ENCODE results near the gene RPL12.

DNA sequence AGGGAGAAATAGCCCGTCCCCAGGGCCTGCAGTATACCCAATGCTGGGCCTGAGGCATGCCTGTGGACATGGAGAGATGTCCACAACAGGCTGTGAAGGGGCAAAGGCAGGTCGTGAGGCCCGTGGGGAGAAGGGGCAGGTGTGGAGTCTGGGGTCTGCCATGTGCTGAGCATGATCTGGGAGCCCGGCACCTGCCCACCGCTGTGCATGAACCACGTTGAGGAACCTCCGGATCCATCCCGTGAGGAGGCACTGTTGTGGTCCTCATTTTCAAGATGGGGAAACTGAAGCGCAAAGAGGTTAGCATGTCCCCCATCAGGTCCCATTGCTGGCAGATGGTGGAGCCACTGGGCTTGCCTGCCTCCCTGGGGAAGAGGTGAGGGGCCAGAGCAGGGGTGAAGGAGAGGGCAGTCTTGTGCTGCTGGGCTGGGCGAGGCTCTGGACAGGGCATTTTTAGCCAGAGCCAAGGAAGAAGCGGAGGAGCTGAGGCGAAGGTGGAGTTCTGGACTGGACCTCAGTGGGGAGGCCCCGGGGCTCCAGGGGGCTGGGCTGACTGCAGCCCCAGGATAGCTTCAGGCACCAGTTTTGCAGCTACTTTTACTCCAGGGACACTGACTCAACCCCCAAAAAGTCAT, 46.6 kb upstream of the RPL12 start:
- TF ChIP-seq, protein P1, sequence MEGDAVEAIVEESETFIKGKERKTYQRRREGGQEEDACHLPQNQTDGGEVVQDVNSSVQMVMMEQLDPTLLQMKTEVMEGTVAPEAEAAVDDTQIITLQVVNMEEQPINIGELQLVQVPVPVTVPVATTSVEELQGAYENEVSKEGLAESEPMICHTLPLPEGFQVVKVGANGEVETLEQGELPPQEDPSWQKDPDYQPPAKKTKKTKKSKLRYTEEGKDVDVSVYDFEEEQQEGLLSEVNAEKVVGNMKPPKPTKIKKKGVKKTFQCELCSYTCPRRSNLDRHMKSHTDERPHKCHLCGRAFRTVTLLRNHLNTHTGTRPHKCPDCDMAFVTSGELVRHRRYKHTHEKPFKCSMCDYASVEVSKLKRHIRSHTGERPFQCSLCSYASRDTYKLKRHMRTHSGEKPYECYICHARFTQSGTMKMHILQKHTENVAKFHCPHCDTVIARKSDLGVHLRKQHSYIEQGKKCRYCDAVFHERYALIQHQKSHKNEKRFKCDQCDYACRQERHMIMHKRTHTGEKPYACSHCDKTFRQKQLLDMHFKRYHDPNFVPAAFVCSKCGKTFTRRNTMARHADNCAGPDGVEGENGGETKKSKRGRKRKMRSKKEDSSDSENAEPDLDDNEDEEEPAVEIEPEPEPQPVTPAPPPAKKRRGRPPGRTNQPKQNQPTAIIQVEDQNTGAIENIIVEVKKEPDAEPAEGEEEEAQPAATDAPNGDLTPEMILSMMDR (IDR thresholded peaks at IDR 0.05) = no peak
- TF ChIP-seq POLR2A (IDR thresholded peaks at IDR 0.05) (no peak), POLR2AphosphoS5 (IDR thresholded peaks at IDR 0.05) (no peak), EP300 (IDR thresholded peaks at IDR 0.05) (no peak)

All from suprapubic skin (tissue), 4 donors.